ENCODE measurements around the gene TEPSIN.

The TEPSIN gene

DNA sequence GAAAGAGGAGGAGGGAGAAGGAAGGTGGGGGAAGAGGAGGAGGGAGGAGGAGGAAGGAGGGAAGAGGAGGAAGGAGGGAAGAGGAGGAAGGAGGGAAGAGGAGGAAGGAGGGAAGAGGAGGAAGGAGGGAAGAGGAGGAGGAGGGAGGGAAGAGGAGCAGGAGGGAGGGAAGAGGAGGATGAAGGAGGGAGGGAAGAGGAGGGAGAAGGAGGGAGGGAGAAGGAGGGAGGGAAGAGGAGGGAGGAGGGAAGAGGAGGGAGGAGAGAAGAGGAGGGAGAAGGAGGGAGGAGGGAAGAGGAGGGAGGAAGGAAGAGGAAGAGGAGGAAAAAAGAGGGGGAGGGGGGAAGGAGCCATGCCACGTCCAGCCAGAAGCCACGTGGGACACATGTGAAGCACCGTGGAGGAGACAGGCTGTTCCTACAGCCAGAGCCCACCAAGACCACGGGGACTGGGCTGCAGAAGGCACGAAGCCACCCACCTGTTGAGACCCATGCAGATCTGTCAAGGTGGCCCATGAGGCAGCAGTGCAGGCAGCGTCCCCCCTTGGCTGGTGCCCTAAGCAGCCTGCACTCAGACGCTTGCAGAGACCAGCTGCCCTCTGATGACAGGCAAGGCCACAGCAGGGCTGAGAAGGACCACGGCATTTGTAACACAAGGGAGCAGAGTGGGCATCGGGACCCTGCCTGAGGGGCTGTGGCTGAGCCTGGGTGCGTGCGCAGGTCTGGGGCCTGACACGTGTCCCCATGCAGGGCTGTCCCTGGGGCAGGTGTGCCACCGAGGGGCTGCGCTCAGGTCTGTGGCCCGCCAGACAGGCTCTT is 10.6 kb upstream of the TEPSIN start:
- DNase-seq: no peak

DNA sequence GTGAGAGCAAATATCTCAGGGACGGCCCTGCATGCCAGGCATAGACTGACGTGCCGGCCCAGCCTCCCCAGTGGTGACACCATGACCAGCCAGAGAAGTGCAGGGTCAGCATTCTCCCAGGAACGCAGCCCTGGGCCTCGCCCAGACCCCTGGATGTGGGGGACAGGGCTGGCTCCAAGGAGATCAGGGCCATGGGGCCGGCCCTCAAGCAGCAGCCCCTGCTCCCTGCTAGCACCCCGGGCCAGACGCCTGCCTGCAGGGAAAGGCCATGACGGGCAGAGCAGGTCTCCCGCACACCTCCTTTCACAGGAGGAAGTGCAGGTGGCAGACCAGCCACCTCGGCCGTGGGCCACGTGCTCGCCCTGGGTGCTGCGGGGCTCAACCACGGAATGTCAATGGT is 9.8 kb upstream of the TEPSIN start:
- no peak for DNase-seq

- no peak for DNase-seq
Observed at GRCh38 chr17:81247339-81247990, 8.6 kb upstream of the TEPSIN start.

DNA sequence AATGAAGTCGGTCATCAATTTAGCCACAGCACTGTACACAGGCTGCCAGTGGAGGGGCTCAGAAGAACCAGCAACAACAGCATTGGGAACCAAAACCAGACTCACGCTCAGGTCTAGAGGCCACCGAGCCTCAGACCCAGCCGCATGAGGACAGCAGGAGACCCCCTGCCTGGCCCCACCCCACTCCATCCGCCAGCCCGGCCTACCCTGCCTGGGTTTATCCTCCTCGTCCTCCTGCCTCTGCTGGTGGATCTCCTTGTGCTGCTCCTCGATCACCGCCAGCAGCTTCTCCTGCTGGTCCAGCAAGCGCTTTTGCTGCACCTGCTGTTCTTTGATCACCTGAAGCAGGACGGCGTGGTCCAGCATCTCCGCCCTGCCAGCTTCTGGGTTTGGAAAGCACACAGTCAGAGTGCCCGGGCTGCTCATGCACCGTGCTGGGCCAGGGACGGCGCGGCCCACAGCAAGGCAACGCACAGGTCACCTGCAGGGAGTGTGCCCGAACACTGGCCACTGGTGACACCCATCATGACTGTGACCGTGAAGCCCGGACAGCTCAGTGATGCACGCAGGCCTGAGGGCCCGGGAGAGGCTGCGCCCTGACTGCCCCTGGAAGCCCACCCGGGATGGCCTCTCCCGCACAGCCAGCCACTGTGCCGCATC is 8.0 kb upstream of the TEPSIN start:
- DNase-seq: no peak

DNA sequence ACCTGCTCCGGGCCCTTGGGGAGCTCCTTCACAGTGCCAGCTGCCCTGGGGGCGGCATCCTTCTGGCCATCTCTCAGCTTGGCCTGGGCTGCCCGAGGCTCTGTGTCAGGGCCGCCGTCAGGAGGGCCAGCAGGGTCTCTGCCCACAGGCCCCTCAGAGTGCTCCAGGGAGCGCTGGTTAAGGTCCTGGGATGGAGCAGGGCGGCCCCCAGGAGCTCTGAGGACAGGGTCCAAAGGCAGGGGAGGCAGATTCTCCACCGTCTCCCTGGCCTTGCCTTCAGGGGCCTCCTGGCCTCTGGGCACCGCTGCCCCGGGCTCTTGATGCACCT is 7.5 kb upstream of the TEPSIN start:
- DNase-seq: no peak

- no peak for DNase-seq
Observed at GRCh38 chr17:81245665-81246342, 6.9 kb upstream of the TEPSIN start.

- peak; percentile 30 for DNase-seq
Observed at GRCh38 chr17:81245024-81245664, 6.3 kb upstream of the TEPSIN start.

DNA sequence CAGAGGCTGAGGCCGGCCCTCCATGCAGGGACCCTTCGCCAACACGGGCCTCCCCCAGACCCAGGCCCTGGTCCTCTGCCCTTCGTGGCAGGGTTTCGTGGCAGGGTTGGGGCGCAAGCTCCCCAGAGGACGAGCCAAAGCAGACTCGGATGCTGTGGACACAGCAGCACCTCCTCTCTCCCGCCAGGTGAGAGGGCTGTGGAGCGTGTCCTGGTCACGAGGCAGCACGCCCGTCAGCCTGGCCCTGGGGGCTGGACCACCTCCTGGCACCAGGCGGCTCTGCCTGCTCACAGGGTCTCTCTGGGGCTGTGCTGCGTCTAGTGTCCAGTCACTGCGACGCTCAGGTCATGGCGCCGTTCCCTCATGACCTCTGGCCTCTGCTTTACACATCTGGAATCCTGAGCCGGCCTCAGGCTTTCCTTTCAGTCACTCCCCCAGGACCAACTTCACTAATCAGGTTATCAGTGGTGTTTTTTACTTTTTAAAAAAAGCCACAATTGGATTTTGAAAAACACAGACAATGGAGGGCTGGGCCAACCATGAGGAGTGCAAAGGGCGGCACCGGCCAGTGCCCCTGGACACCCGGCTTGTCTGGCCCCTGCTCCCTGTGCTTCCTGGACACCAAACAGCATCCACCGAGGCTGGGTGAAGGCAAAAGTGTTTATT is 5.6 kb upstream of the TEPSIN start:
- DNase-seq: no peak

DNA sequence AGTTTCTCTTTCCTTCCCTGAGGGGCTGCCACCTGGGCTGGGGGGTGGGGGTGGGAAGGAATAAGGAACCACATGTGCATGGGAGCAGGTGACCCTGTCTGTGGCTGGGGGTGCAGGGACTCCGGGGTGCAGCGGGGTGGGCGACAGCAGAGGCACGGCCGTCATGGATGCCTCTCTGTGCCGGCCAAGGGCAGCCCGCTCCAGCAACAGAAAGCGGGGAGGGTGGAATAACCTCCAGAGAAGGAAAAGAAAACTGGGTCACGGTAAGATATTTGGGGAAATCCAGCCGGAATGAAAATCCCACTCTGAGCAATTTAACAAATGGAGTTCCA is 4.4 kb upstream of the TEPSIN start:
- DNase-seq: no peak

DNA sequence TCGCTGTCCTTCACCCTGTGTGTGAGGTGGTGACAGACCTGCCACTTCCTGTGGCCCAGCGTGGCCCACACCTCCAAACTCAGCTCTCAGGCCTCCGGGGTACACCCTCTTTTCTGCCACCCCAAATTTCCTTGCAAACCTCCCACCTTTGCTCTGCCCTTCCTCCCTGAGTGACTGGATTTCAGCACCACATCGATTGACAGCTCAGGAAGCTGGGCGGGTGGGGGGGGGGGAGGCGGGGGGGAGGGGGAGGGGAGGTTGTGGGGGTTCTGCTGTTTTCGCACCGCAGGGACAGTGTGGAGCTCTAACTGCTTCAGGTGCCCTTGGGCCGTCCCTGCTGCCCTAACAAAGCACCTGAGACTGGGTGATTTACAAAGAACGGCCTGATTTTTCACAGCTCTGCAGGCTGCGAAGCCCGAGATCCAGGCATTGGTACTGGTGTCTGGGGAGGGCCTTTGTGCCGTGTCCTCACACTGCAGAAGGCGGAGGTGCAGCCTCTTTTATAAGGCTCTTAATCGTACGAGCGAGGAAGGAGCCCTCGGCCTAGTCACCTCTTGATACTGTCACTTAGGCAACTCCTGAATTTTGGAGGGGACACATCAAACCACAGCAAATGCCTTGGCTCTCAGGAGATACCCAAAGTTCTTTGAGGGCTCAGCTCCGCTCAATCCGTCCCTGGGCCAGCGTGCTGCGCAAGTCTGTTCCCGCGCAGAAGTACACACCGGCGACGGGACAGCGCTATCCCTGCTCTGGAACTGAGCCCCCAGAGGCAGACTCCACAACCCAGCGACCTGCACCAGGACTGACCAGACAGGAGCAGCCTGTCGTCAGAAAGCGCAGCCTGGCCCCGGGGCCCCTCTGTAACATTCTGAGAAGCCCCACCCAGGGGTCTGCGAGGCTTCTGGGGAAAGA is 3.8 kb upstream of the TEPSIN start:
- DNase-seq: no peak

DNA sequence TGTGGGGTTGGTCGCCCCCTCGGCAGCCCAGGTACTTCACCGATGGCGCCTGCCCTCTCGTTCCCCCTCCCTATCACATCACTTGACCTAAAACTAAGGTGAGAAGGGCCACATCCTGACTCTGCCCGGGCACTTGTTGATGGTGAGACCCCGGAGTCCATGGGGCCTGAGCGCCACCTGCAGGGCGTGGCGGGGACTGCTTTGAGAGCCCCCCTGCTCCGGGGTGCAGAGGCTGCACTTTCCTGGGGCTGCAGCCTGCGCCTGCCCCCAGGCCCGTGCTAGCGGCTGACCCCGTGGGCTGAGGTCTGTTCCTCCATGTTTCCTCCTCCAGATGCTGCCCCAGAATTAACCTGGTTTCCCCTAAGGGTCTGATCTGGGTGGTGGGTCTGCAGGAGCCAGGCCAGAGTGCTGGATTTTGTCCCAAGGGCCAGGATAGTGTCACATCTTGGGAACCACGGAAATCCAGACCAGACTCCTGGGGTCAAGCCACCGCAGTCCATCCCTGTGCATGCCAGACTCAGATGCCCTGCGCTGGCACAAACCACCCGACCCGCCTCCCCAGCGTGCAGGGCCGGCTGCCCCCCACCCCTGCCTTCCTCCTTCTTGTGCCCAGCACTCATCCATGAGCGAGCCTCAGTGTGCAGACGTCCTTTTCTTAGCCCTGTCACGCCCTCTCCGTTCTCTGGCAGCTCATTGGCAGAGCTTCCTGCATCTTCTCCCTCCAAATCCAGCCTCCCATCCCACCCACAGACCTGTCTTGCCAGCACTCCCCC is 3.0 kb upstream of the TEPSIN start:
- peak; percentile 69 for DNase-seq

DNA sequence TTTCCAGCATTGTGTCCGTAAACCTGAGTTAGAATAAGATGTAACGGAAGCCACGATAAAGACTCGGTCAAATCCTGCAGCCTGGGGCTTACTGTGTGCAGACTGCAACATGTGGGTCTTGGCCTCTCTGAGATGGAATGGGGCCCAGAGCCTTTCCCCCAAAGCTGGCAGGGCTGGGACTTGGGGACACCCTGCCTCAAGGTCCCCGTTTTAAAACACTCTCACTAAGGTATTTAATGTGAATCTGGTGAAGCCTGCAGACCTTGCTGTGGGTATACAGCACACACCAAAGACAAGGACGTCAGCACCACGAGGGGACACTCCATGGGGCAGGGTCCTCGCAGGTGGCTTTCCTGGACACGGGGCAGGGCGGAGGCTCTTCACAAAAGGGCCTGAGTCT is 2.3 kb upstream of the TEPSIN start:
- no peak for DNase-seq

GRCh38 chr17:81240761-81241160 is 1.9 kb upstream of the TEPSIN start:
- DNase-seq: no peak

DNA sequence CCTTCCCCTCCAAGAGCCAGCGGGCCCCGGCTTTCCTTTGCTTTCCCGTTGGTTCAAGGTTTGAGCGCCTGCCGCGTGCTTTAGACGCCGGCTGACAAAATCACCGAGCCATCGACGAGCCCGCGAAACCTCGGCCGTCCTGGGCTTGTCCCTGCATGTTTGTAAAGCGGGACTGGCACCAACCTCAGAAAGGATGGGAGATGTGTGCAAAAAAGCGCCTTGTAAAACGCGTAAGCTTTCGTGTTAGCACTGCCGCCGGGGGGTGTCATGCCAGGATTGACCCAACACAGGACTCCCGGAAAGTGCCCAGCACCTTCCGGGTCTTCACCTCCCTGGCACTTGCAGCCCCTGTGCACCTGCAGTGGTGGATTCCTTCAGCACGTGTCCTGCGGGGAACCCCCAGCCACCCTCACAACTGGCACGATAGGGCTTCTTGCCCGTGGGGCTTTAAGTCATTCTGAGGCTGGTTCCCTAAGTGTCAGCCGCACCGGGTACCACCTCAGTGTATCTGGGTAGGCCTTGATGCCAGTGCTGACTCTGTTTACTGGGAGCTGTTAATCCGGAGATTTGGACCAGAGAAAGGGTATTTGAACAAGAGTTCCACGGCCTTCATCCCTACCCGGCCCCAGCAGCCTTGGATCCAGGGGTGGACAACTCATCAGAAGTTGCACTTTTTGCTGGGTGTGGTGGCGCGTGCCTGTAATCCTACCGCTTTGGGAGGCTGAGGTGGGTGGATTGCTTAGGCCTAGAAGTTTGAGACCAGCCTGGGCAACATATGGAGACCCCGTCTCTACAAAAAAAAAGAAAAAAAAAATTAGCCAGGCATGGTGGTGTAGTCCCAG is 1.1 kb upstream of the TEPSIN start:
- DNase-seq: peak; percentile 68

DNA sequence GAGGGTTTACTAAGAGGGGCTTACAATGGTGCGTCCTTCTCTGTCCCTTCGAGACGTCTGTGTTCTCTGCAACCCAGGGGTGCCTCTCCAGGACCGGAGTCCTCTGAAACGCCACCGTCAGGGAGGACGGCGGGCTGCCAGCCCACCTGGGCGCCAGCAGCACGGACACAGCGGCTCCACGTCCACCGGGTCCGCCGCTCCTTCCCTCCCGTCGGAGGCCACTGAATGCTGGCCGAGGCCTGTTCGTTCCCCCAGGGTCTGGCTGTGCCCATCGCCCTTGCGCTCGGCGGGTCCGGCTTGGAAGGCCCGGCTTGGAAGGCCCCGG is 403 bp downstream of the TEPSIN start:
- DNase-seq: no peak

GRCh38 chr17:81237591-81238489 is 1.0 kb downstream of the TEPSIN start:
- DNase-seq: no peak

GRCh38 chr17:81236784-81237183 is 2.1 kb downstream of the TEPSIN start:
- no peak for DNase-seq

GRCh38 chr17:81235822-81236740 is 2.8 kb downstream of the TEPSIN start:
- no peak for DNase-seq
